Tongue (tissue), 2 donors: ENCODE measurements around the gene SRGAP1. TPM values are rescaled to one million over a fixed set of nuclear protein-coding genes. Genes with fewer than 3 reads are reported as not detected.

Experiments
- DNase-seq: peaks from one replicate; pipeline ENCODE4 v3.0.0-alpha.2; 2015
- total RNA-seq: library from RNA; depleted of rRNA; stranded (reverse); fragments of >200 nt; gene quantifications from one replicate; pipeline ENCODE4 v1.2.3, GENCODE V29; 2014

Gene SRGAP1
- total RNA-seq, 1 donor from 2014 or later: 6.1 TPM

GRCh38 chr12:63937378-63938316 lies 93.1 kb downstream of the SRGAP1 start:
- DNase-seq: no peak

DNA sequence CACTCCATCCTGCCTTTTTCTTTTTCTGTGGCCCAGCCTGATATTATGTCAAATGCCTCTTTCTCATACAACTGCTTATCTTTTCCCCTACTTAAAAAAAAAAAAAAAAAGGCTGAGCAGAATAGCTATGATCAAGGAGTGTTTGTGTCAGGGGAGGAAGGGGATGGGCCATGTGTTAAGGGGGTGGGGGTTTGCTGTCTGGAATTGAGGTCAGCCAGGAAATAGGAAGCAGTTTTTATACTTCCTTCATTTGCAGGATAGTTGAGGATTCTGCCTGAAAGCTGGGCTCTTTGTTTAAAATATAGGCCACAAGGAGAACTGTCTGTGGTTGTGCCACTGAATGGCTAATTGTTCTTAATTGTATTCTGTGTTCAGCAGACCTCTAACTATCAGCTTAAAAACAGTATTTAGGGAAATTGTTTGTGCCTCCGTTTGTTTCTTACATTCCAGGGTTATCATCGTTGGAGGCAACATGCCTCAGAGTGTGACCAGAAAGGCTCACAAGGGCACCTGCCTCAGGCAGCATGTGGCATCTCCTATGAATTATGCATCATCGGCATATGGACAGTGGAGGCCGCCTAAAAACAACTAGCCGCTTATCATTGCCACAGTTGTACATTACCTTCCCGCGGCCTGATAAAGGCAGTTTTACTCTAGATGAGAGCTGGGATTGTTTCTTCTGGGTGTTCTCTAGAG lies 96.0 kb downstream of the SRGAP1 start:
- no peak for DNase-seq

DNA sequence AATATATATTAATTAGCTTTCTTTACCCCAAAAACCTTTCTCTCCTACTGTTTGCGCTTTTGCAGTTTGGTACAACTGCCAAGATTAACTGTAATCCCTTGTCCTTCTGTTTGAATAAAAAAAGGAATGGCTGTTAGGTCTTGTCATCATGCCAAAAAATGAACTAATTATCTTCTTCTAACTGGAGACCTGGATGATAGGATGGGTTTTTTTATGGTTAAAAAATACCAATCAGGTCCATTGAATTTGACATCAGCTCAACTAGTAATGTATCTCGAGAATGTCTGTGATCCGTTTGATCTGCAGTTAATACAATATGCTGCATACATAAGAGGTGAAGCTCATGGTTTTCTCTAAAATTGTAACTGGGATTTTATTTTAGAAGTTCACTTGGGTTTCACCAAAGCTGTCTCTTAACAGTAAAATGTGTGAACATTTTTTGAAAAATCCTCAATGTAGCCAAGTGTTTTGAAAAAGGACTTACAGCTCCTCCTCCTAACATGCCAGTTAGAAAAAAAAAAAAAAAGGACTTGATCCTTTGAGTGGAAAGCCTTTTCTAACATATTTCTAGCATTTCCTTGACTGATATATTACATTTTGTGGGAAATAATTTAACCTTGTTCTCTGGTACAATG lies 96.8 kb downstream of the SRGAP1 start:
- no peak for DNase-seq

- no peak for DNase-seq
These were observed 97.4 kb downstream of the SRGAP1 start for GRCh38 chr12:63941879-63942278.

DNA sequence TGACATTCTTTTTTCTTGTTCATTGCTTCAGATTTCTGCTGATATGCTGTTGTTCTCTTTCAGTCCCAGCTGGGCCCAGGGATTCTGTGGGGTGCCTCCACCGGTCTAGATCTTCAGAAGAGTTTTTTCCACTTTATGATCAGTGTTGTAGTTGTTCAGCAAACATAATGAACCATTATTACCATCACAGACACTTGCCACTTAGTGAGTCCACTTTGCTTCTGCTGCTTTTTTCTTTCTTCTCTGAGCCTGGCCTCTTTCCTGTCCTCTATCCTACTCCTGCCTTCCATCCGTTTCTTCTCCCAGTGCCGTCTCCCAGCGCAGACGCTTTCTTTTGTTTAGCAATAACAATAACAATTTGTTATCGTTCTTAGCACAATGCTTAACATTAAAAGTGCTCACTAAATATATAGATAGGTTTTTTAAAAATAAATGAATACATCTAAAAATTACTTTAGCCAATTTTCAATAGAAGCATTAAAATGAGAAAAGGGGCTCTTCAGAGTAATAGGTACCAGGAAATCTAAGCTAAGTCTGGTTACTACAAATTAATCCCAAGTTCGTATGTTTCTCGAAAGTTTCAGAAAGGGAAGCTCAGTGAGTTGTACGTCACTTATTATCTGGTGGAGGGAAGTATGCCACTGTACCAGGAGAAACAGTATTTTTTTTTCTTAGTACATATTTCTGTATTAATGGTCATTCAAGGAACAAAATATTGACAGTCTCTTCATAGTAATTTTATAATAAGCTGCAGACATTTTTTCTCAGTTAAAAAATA lies 98.2 kb downstream of the SRGAP1 start:
- no peak for DNase-seq

GRCh38 chr12:63944034-63944579 lies 99.6 kb downstream of the SRGAP1 start:
- no peak for DNase-seq

DNA sequence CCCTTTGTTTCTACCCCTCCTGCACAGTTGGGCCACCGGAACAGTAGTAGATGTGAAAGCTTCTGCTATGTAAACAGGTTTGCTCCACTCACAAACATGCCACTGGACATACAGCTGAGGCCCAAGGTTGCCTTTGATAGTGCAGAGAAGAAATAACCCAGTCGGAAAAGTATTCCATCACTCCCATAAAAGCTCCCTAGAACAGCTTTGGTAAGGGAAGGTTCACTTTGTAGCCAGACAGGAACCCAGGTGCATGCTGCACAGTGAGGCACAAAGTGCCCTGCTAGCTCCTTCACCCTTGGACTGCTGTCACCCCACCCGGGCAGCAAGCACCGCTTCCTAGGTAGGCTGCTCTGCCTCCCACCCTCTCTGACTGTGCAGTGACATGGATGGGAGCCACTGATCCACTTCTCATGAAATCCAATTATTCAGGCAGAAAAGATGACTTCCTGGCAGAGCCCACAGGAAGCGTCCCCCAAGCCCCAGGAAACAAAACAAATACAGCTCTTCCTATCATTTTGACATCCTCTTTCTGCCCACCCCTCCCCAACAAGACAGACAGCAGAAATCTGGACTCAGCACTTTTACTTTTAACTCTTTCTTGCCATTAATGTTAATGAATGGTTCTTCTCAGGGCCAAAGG lies 100.2 kb downstream of the SRGAP1 start:
- DNase-seq: no peak

DNA sequence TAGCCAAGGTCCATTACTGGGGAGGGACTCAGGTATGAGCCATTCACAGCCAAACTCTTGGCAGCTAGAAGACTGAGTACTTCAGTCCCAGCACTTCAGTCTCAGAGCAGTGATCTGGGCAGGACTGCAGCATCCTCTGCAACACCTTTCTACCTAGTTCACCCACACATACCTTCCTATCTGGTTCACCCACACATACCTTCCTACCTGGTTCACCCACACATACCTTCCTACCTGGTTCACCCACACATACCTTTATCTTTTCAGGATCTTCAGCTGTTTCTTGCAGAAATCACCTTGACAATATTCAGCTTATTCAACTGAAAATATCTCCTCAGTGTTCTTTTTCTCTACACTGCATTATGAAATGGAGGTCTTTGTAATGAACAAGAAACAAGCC lies 101.3 kb downstream of the SRGAP1 start:
- no peak for DNase-seq

DNA sequence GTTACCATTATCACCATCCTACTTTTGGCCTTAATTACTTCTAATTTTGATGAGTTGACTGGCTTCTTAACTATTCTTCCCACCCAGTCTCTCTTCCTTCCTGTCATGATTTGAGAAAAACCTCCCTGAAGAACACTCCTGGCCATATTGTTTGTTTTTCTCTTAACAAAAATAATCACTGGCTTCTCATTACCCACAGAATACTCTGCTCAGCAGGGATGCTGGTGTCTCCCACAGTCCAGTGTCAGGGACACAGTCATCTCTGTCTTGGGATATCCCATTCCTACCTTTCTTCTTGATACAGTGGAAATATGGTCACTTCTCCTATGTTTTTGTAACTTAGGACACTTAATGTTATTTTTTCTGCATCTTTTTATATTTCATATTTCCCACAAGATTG lies 103.7 kb downstream of the SRGAP1 start:
- DNase-seq: no peak

- DNase-seq: peak; percentile 72
These were observed 105.4 kb downstream of the SRGAP1 start for GRCh38 chr12:63949902-63950301.

DNA sequence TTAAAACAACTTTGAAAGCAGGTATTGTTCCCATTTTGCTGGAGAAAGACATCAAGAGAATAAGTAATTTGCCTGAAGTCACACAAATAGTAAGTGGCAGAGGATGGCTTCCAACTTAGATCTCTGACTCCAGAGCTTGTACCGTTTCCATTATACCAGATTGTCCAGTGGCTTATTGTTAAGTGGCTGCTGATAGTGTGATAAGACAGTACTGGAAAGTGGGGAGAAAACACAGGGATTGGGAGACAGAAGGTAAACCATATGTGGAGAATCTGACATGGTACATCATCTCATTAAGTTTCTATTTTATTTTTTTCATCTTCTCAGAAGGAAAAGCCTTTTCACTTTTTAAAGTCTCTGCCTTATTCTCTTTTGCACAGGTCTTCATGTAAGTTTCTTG lies 108.5 kb downstream of the SRGAP1 start:
- no peak for DNase-seq

GRCh38 chr12:63955831-63956666 lies 111.5 kb downstream of the SRGAP1 start:
- no peak for DNase-seq

- DNase-seq: no peak
These were observed 113.0 kb downstream of the SRGAP1 start for GRCh38 chr12:63957496-63957895.

DNA sequence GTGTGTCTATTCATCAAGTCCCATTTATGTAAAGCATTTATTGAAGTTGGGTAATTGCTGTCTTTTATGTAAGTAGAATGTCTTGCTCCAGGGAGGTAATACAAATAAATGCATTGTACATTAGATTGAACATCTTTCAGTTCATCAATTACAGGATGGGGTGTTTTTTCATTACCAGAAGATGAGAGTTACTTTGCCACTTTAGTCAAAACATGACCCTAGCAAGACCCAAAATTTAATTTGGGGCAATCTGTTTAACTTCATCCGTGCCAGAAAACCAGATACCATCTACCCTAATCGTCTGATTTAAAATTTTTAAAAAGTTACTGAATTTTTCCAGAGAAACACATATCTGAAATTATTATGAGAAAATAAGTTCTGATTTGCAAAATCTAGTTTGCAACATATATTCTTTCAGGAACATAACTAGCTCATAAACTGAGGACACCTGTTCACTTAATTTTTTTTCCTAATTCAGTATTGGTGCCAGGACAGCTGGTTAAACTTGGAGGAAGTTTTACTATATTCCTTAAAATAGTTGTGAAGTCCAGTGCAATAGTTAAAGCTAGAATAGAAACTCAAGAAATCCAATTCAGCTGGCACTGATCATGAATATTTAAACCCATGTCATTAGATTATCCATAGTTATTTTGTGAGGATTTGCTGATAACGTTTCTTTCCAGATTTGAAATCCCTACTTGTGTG lies 114.5 kb downstream of the SRGAP1 start:
- DNase-seq: peak; percentile 73

DNA sequence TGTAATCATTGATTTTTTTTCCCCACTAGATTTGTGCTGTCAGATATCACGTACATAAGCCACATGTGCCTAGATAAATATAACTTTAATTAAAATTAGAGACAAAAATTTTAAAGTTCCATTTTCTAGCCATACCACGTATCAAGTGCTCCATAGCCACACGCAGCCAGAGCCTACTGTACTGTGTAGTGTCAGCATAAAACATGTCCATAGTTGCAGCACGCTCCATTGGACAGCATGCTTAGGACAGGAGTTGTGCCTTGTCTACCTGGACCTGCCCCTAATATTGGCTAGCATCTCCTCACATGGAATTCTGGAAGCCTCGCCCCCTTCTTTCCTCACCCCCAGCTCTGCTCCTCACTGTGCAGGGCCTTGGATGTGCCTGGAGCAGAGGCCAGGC lies 116.5 kb downstream of the SRGAP1 start:
- DNase-seq: no peak

DNA sequence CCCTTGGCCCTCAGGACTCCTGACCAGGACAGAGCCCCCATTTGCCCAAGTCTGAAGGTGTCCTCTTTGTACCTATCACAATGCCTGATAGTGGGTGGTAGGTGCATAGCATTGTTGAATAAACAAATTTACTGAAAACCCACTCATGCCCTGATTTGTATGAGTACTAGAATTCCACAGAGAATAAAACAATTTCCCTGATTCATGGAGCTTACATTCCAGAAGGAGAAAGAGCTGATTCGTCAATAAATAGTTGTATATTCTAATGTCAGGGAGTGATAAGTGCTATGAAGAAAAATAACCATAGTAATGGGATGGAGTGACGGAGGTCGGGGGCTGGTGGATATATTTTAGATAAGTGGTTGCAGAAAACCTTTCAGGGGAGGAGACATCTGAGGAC lies 117.0 kb downstream of the SRGAP1 start:
- DNase-seq: no peak

- DNase-seq: no peak
These were observed 119.4 kb downstream of the SRGAP1 start for GRCh38 chr12:63963868-63964267.

DNA sequence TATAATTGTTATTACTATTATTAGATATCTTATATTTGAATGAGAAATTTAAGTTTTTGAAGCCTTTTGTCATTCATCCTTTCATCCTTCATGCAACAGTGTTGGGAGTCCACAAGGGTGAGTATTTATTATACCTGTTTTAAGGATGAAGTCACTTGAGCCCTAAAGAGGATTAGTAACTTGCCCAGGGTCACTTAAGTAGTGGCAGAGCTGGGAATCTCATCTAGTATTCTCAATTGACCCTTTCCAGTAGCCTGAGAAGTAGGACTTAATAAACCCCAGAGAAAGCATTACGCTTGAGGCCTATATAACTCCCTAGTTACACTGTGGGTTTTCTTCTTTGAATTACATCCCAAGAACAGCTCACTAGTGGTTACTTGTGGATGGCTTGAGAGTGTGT lies 119.8 kb downstream of the SRGAP1 start:
- no peak for DNase-seq

- DNase-seq: no peak
These were observed 121.6 kb downstream of the SRGAP1 start for GRCh38 chr12:63965936-63966605.
